Stomach smooth muscle (tissue), 2 donors: ENCODE measurements around the gene WDR89.

Experiments
- H3K27ac ChIP-seq: one replicate; pipeline ENCODE4 v1.7.0; 2013; ENCODE audit warnings: mild to moderate bottlenecking, low read length, inconsistent platforms
- H3K27me3 ChIP-seq, 2 donors: one replicate each; pipeline ENCODE4 v1.7.0; 2013; ENCODE audit warnings: low read length in 2 of 2; ENCODE audit not compliant: insufficient read depth in 2 of 2, control insufficient read depth in 1 of 2
- H3K36me3 ChIP-seq, 2 donors: one replicate each; pipeline ENCODE4 v1.7.0; 2013; ENCODE audit warnings: low read length in 2 of 2; ENCODE audit not compliant: control insufficient read depth in 2 of 2, insufficient read depth in 2 of 2
- H3K4me1 ChIP-seq: one replicate; pipeline ENCODE4 v1.7.0; 2013; ENCODE audit warnings: low read length; ENCODE audit not compliant: control insufficient read depth, insufficient read depth
- H3K4me3 ChIP-seq, 2 donors: one replicate each; pipeline ENCODE4 v1.7.0; 2013; ENCODE audit warnings: low read length in 2 of 2
- H3K9ac ChIP-seq, 2 donors: one replicate each; pipeline ENCODE4 v1.7.0; 2013; ENCODE audit warnings: low read length in 2 of 2, mild to moderate bottlenecking in 1 of 2
- H3K9me3 ChIP-seq, 2 donors: one replicate each; pipeline ENCODE4 v1.7.0; 2013; ENCODE audit warnings: low read length in 2 of 2; ENCODE audit not compliant: control insufficient read depth in 2 of 2
- donor health status: healthy.
- donor health status: Pancreatic carcinoma.

Gene WDR89

DNA sequence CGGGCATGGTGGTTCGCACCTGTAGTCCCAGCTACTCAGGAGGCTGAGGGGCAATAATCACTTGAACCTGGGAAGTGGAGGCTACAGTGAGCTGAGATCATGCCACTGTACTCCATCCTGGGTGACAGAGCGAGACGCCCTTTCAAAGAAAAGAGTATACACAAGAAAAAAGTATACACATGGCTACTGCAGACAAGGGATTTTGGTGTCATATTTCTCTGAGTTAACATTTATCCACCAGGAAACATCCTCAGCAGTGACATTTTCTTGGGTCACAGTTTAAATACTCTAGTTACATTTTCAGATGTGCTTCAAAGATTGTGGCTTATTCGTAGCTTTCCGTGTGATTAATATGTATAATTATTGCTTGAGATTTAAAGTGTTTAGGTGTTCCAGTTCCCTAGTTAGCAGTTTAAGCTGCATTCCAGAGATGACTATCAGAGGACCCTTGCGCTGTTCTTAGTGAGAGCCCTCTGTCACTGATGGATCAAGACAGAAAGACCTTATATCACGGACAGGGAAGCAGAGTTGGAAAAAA lies 93.8 kb downstream of the WDR89 start:
- H3K4me1 ChIP-seq, result peaks cover 3% of the 10 kb centered on the region
- H3K27me3 ChIP-seq, result no peaks in the 10 kb centered on the region
- no peak overlapping the region for H3K4me3 ChIP-seq
- H3K36me3 ChIP-seq, result no peaks in the 10 kb centered on the region
- no peak overlapping the region for H3K9ac ChIP-seq
- H3K27ac ChIP-seq, result no peak overlapping the region
- H3K9me3 ChIP-seq, result no peaks in the 10 kb centered on the region
